Kidney tubule cell (primary cell): ENCODE measurements around the gene MORN5.
A peak's percentile ranks its signal among the peaks of the same experiment; 100 is the strongest.

Experiments
- DNase-seq: peaks from one replicate; pipeline ENCODE4 v3.0.0-alpha.2; 2018; ENCODE audit warnings: low spot score

Gene MORN5

DNA sequence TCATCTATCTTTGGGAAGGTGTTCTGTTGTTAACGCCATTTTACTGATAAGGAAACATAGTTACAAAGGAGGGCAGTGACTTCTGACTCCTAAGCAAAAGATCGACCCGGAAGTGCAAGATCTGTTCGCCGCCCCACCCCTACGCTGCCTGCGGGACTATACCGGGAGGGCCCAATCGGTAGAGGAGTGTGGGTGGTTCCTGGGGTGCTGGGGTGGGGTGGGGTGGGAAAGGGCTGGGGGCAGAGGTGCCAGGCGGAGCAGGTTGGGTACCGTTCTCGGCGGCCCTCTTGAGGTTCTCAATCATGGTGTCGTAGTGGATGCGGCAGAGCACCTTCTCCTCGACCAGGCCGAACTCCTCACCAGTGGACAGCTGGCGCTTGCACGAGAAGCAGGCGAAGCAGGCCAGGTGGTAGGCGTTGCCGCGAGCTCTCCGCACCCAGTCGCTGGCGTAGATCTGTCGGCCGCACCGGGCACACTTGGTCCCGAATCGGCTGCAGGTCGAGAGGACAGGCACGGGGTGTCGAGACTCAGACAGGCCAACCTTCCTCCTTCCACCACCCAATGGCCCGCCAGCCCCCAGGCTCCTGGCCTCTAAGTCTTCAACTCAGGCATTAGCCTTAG is 57.2 kb downstream of the MORN5 start:
- DNase-seq = no peak

DNA sequence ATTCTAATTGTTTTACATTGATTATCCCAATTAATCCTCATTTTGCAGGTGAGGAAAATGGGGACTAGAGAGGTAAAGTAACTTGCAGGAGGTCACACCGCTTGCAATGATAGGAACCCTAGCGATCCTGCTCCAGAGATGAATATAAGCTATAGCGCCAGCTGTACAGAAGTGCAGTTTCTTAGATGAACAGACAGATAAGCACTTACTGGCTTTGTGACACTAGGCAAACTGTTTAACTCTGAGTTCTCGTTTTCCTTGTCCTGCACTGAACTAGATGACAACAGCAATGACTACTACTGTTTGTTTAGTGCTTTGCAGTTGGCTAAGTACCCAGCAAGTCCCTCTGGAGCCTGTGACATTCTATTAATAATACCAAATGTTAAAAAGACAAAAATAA is 57.9 kb downstream of the MORN5 start:
- no peak for DNase-seq

DNA sequence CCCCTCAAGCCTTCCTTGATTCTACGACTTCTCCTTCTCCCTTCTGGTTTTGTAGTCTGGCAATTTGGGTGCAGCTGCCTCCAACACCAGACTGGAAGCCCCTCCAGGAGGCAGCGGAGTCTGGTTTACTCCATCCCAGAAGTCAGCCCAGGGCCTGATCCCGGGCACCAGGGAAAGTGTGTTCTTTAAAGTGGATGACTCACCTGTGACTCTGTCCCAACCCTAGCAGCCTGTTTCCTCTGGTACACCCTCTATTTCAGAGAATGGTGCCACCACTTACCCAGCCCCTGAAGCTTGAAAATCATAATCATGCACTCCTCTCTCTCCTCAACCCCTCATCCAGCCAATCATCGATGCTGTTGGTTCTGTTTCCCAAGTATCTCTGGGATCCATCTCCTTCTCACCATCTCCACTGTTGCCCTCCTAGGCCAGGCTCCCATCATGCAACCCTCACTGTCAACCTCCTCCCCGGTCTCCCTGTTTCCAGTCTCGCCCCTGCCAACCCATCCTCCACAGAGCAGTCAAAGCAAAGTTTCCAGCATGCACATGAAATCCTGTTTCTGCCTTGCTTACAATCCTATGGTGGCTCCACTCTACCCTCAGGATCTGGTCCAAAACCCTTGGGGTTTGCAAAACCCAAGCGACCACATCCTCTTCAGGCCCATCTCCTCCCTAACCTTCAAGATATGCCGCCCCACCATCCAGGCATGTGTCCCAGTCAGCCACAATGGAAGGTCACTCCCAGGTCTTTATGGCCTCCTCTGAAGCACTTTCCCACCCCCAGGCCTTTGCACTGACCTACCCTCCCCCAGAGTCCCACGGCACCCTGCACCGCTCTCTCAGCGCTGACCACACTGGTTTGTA is 58.6 kb downstream of the MORN5 start:
- no peak for DNase-seq

DNA sequence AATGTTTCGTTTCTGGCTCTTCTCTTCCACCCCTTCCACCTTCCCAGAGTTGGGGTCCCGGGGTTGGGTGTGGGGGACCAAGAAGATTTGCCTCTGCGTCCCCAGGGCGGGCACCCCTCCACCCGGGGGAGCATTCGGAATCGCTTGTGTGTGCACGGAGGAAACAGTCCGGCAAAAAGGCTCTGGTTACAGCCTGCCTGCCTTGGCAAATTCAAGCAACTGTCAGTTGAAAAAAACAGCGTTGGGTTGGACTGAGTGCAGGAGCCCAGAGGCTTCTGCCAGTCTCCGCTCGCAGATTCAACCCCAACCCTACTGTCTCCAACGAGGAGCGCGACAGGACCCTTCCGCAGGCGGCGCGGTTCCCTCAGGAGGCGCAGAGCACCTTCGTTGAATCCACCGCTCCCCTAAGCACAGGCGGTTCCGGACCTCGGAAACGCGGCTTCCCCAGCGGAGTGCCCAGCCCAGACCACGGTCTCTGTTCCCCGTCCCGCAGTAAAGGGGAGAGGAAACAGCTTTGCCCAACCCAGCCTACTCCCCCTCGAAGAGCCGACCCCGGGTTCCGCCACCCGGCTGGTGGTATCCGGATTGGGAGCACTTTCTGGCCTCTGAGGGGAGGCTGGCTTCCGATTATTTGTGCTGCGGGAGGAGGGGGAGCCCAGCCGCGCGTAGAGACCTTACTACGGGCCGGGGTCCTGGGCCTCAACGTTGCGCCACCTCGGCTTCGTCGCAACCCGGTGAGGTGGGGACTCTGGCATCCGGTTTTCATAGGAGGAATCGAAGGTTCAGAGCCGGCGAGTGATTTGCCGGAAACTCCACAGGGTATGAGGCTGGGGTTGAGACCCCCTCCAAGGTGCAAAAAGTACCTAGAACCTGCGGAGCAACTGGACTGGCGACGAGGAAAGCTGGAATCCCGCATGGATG is 59.5 kb downstream of the MORN5 start:
- DNase-seq = no peak

DNA sequence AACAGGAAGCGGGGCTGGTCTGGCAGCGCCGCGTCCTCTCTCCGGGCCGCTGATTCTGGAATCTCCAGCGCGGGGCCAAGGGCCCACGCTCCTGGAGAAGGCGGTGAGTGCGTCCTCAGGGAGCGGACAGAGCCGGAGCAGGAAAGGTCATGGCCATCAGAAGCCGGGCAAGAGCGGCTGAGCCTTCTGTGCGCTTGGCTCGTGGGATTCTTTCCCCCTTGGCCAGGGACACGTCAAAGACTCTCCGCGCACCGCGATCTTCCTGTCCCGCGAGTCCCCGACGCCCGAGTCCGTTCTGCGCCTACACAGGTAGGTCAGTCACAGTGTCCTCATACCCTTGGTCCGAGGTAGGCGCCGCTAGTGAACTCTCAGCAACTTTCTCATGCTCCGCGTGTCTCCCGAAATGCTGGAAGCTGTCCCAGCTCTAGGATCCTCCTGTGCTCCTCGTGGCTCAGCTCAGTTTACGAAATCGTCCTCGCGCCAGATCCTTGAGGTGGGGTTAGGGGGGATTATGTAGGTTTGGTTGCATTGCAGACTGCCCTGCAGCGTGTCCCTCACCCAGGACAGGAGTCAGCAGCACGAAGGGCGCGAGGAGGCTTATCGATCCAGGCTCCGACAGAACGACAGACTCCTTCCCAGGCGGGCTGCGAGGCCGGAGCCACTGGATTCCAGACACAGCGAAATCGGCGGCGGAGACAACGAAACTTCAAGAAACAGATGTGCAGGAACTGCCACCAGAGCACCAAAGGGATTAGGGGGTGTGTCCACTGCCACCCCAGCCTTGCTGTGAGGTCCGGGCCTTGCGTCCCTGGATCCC is 60.4 kb downstream of the MORN5 start:
- peak; percentile 38 for DNase-seq

DNA sequence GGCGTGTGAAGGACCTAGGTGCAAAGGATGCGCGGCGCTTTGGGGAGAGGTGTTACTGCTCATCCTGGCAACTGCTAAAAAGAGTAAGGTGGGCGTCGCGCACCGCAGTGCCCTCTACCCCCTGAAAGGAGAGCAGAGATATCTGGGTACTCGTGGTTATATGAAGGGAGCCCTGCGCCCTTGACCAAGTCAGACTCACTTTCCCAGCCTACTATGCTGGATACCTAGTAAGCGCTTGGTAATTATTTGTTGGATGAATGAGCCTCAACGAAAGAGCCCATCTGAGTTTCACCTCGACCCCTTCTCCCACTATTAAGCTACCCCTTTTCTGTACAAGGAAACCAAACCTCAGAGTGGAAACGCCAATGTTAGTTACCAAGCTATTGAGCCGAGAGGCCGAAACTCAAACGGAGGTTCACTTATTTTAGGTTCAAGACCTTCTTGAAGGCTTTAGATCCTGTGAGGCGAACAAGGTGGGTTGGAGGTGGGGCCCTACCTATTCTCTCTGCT is 61.0 kb downstream of the MORN5 start:
- DNase-seq = no peak

DNA sequence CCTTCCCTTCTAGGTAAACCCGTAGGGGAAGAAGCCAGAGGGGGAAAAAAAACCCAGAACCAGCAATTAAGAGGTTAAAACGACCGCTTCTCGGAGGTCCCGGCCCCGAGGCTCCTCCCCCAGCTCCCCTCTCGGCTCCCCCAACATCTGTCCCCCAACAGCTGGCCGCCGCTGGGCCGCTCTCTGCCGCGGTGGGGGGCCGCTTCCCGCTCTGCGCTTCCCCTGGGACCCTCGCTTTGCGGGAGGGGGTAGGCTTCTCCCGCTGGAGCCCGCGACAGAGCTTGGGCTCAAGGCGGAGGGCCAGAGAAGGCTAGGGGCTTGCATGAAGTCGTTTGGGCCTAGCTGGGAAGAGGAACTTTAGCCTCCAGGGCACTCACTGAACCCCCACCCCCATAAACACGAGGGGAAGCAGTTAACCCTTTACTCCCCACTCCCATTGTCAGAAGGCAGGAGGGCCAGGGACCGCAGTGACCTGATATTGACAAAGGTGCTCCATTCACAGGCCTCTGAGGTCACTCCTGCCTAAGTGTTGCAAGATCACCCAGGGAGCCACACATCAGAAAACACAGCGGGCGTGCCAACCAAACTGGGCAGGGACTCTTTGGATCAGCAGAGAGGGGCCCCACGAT is 61.6 kb downstream of the MORN5 start:
- DNase-seq = no peak

DNA sequence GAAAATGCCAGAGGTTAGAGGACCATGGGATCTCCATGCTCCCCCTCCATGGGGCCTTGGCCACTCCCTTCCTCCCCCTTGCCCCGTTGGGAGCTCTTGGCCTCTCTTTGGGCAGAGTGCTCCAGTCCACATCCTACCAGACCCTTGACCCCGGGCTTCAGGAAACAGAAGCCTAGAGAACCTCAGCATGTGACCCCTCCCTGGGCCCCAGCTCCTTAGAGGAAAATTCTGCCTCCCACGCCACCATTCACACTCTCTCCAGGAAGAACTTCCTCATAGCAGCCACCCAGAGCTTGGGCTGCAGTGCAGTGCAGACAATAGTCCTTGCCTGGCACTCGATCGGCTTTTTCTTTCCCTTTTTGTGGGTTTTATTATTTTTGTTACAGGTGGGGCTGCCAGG is 63.1 kb downstream of the MORN5 start:
- DNase-seq = no peak

DNA sequence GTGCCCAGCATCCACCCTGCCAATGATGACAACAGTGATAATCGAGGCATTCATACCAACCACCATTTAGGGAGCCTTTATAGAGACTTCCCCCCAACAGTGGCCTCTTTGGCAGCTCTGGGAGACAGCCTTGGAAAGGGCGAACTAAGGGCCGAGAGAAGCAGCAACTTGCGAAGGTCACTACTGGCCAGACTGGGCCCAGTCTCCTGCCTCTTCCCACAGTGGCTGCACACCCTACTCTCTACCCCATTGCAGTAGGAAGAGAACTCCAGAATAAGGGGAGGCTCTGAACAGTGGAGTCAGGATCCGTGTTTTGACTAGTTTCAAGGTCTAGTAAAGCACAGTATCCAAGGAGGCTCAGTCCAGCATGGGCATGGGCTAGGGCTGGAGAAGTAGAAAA is 63.7 kb downstream of the MORN5 start:
- DNase-seq = no peak

DNA sequence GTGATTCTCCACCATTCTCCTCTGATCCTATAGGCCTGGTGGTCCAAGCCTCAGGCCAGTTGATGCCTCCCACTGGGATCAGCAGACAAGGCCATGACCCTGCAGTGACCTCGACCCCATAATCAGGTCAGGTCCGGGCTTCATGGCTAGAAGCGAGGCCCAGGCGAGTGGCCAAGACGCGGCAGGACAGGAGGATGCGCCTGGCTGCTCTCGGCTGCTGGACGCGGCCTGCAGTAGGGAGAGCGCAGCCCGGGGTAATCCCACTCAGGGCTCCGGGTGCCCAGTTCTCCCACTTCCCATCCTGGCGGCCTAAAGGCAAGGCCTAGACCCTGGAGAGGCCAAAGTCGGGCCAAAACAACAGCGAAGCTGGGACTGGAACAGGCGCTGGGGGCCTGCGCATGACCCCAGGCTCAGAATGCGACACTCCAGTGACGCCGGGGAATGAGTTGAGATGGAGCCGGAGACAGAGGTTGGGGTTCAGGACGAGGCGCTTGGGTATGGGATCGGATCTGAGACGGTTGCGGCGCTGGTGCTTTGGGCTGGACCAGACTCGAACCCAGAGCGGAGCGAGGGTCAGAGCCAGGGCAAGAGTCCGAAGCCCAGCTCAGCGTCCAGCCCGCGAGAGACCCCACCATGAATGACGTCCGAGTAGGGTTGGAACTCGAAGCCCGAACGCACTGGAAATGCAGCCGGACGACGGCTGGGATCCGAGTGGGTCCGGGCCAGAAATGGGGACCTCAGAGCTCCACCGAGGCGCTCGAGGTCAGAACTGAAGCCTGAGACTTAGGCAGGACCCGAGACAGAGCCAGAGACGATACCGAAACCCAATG is 65.8 kb downstream of the MORN5 start:
- no peak for DNase-seq

DNA sequence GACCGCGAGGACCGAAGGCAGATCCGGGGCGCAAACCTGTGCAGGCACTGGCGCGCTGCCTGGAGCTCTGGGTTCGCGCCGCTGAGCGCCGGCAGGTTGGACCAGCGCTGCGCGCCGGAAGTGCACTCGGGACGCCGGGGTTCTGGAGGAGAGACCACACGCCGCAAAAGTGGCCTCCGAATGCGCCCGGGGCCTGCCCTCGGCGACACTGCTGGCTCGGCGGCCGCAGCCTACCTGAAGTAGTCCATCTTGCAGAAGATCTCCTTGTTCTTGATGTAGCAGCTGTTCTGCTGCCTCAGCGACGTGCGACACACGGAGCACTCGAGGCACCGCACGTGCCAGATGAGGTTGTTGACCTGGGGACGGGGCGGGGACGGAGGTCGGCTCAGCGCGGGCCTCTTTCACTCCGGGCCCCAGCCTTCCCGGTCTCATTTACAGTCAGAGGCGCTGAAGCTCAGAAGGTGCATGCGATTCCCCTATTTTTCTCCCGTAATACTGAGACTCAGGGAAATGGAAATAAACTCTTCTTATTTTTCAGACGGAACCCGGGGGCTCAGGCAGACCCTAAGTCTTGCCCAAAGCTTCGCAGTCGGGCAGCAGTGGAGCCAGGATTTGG is 66.5 kb downstream of the MORN5 start:
- DNase-seq = no peak

DNA sequence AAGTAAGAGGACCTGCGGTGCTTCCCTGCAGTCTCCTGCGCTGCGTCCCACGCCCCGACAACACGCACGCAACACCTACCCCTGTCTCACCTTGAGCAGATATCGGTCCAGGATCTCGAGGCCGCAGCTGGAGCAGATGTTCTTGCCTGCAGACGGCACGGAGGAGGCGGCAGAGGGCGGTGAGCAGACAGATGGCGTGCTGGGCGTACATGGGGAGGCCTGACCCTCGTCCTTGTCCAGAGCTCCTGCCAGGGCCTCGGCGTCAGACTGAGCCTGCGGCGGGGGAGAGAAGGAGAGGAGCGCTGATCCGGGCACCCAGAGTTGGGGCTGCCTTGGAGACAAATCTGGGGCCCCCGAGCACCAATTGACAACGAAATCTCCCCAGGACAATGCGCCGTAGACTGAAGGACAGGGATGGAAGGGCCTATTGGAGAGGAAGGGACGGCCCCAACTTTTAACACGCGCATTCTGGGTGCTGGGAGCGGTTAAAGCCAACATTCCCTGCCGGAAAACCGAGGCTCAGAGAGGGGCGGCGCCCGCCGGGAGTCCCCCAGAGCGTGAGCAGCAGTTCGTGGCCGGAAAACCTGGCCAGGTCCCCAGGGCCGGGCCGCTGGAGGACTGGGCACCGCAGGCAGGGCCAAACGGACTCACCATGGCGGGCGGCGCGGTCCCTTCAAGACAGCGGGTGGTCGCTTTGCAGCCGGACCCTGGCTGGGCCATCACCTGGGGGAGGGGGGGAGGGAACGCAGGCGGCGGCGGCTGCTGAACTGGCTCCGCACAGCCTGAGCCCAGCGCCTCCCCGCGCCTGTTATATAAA is 67.3 kb downstream of the MORN5 start:
- DNase-seq = no peak

DNA sequence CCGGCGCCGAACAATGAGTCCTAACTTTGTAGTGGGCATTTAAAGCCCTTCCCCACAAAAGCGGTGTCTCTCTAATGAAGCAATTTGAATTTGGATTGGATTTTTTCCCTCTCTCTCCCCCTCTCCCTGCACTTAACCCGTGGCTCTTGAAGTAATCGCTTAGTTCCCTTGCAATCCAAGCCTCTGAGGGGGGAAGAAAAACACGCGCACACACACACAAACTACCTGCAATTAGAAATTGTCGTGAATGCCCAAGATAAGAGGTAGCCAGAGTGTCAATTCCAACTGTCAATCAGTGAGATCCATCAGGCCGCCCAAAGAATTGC is 67.8 kb downstream of the MORN5 start:
- DNase-seq = no peak

DNA sequence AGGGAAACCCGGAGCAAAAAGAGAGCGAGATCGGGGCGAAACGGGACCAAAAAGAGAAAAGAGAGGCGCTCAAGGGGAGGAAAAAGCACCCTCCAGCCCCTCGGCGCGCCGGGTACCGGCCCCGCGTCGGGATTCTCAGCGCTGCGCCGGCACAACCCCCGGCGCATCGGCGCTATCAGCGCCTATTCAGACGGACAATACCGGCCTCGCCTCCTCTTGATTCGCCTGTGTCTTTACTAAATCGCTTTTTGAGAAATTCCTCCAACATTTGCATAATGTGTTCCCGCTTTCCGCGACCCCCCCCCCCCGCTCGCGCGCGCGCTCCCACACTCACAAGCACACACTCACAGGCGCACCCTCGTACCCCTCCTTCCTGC is 68.5 kb downstream of the MORN5 start:
- DNase-seq = no peak

DNA sequence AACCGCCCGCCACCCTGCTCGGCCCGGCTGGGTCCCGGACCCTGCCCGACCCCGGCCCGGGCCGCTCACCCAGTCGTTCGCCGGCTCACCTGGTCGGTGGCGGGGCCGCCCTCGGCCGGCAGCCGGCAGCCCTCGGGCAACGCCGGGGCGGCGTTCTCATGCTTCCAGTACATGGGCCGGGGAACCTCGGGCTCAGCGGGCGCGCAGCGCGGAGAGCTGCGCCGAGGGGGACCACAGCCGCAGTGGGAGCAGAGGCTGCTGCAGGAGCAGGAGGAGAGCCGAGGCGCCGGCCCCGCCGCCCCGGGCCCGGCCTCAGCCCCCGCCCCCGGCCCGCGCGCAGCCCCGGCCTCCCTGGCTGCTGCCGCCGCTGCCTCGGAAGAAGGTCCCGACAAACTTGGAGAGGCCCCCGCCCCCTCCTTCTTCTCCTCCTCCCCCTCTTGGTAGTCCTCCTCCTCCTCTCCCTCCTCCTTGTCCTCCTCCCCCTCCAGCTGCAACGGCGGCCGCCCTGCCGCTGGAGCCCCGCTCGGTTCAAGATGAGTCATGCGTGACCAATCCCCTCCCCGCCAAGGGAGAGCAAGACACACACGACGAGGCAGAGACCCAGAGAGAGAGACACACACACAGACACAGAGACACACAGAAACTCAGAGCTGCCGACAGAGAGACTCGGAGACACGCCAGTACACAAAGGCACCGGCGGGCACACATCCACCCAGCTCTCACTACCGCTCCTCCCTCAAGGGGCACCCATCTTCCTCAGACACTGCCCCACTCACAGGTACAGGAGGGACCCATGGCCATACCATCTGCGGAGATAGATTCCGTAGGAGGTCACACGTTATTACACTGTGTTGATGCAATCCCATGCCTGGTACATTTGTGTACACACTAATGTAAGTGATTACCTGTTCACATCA is 69.1 kb downstream of the MORN5 start, which contains the start of gene LHX6:
TSS of gene LHX6 (minus strand) at position 390 of the 917 bp plus-strand sequence. CDS start at position 173, 217 bp downstream.
- DNase-seq = peak; percentile 48

DNA sequence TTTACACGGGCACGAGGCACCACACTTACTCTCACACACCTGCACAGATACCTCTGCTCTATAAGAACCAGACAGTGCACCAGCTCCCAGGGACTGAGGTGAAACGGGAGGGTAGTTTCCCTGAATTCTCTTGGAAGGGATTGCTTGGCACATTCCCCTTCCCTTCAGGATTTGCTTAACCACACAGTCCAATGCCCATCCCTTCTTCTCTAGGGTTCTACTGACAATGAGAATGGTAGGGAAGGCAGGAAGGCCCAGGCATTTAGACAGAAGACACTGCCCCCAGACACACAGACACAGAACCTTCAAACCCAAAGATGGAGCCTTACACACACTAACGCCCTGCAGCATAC is 69.8 kb downstream of the MORN5 start:
- no peak for DNase-seq

DNA sequence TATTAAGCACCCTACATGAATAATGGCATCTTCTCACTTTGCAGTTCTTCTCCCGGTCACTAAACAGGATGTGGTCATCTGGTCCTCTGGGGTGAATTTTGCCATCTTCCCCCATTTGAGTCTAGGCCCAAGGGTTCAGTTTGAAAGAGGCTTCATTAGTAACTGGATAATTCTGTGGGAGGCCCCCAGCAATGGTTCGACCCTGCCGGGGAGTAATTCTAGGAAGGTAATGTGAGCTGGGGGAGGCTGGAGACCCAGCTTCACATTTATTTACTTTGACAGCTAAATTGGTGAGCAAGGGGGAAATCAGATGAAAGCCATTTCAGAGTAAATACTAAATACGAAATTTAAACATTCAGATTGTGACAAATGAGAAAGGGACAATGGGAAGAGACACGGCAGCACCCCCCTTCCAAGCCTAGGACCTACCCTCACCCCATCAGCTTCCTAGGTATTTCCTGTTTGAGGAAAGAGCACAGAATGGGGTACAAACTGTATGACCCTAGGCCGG is 73.1 kb downstream of the MORN5 start:
- DNase-seq = no peak
